AG09309 (cell line): ENCODE results near the gene TFG.

Source experiments
- DNase-seq: peaks from one replicate; pipeline ENCODE4 v3.0.0-alpha.2; 2010; ENCODE audit warnings: low read depth
- H3K4me3 ChIP-seq: 2 replicates; pipeline ENCODE4 v1.5.1; 2011; ENCODE audit warnings: mild to moderate bottlenecking, low read depth, low read length, moderate library complexity; ENCODE audit not compliant: control insufficient read depth
- CTCF ChIP-seq: IDR thresholded peaks from 2 replicates; pipeline ENCODE4 v1.5.1; 2011; ENCODE audit warnings: mild to moderate bottlenecking, low read depth, low read length, inconsistent platforms; ENCODE audit not compliant: insufficient read depth, control insufficient read depth; ENCODE audit errors: missing control alignments

TFG gene

GRCh38 chr3:100760377-100760776 lies 51.1 kb downstream of the TFG start:
- H3K4me3 ChIP-seq = no peak overlapping the region
- no peak for DNase-seq
- TF ChIP-seq CTCF = no peak

DNA sequence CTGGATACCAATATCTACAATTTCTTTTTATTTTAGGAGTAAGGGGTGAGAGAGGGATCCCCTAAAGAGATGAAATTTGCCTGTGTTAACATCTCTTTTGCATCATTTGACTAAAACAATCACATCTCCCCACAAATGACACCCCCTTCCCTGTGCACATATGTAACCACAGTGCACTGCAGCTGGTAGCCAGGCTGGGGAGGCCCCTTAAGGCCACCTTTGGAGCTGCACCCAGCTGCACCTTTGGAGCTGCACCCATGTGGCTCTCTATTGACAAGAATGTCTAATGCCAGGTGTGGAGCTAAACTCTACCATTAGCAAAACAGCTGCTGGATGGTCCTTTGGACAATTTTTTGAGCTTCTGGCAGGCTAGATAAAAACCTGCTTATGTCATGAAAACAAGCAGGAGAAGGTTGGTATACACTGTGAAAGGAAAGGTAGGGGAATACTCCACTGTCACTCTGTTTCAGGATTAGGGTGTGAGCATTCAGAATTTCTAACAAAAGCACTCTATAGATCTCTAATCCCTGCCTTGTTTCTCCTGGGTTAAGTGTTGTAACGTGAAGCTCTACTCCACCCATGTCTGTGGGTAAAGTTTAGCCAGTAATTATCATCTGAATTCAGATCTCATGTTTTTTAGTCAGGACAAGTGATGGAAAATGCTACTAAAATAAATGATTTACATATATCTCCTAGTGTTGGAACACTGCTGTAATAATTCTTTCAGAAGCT lies 52.1 kb downstream of the TFG start:
- peak; percentile 11 for TF ChIP-seq CTCF
- H3K4me3 ChIP-seq = no peak overlapping the region
- DNase-seq = no peak

- TF ChIP-seq CTCF = no peak
- no peak for DNase-seq
Measured at GRCh38 chr3:100761951-100762350, 52.7 kb downstream of the TFG start.

DNA sequence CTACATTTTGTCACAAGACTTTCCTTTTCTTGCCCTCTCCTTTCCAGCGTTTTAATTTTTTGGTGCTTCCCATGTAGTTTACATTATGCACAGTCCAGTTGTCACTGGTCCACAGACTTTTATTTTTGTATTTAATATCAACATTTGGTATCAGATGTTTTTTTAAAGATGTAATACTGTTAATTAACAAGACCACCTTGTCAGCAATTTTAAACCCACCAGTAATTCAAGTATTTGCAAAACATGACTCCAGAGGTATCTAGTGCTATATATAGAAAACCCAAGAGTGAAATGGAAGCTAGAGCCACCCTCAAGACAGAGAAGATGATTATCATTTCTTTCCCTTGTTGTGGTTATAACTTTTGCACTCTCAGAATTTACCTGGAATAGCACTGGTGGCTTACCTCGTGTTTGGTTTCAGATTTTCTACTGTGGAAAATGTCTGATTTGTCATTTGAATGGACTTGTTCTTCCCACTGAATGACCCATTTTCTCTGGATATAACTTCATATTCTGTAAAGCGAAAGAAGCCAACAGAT lies 56.2 kb downstream of the TFG start:
- TF ChIP-seq CTCF = no peak
- no peak for DNase-seq

More at GRCh38 chr3:100761951-100762350, 52.7 kb downstream of the TFG start:
- H3K4me3 ChIP-seq = no peak overlapping the region

GRCh38 chr3:100766069-100766468 lies 56.8 kb downstream of the TFG start:
- TF ChIP-seq CTCF = no peak
- DNase-seq = no peak
- H3K4me3 ChIP-seq = no peak overlapping the region

More for the DNA sequence above, 56.2 kb downstream of the TFG start:
- no peak overlapping the region for H3K4me3 ChIP-seq

GRCh38 chr3:100769693-100770092 lies 60.4 kb downstream of the TFG start:
- TF ChIP-seq CTCF = no peak
- no peak for DNase-seq
- H3K4me3 ChIP-seq = no peak overlapping the region
